MM.1S (cell line): ENCODE data around the gene HOXC13.
A peak's percentile ranks its signal among the peaks of the same experiment; 100 is the strongest.

Experiments used
- DNase-seq: peaks from one replicate; pipeline ENCODE4 v3.0.0-alpha.2; 2015
- H2AFZ ChIP-seq: fragments of 300-600 bp; sonication (generic); 2 replicates; pipeline ENCODE4 v1.6.0; 2016; ENCODE audit warnings: antibody characterized with exemption, low read length
- H3F3A ChIP-seq: fragments of 300-600 bp; sonication (generic); 2 replicates; pipeline ENCODE4 v1.6.1; 2016; ENCODE audit warnings: mild to moderate bottlenecking, antibody characterized with exemption, low read length, moderate library complexity, mixed read lengths; ENCODE audit not compliant: insufficient read depth
- H3K27ac ChIP-seq: fragments of 300-600 bp; sonication (generic); 2 replicates; pipeline ENCODE4 v1.5.1; 2016; ENCODE audit warnings: mild to moderate bottlenecking, low read length
- H3K27me3 ChIP-seq: fragments of 300-600 bp; sonication (generic); replicated peaks from 2 replicates; pipeline ENCODE4 v1.6.0; 2016; ENCODE audit warnings: low read length; ENCODE audit not compliant: insufficient read depth
- H3K36me3 ChIP-seq: fragments of 300-600 bp; sonication (generic); replicated peaks from 2 replicates; pipeline ENCODE4 v1.6.1; 2016; ENCODE audit warnings: mild to moderate bottlenecking, low read length, mixed read lengths; ENCODE audit not compliant: insufficient read depth
- H3K4me1 ChIP-seq: fragments of 300-600 bp; sonication (generic); 2 replicates; pipeline ENCODE4 v1.6.1; 2016; ENCODE audit warnings: low read length, mixed read lengths
- H3K4me2 ChIP-seq: fragments of 300-600 bp; sonication (generic); 2 replicates; pipeline ENCODE4 v1.6.0; 2016; ENCODE audit warnings: low read depth, low read length
- H3K4me3 ChIP-seq: fragments of 300-600 bp; sonication (generic); 2 replicates; pipeline ENCODE4 v1.5.1; 2016; ENCODE audit warnings: low read length, mixed read lengths
- H3K79me2 ChIP-seq: fragments of 300-600 bp; sonication (generic); 2 replicates; pipeline ENCODE4 v1.6.1; 2016; ENCODE audit warnings: mixed run types, low read length, mixed read lengths
- H3K9ac ChIP-seq: fragments of 300-600 bp; sonication (generic); 2 replicates; pipeline ENCODE4 v1.6.1; 2016; ENCODE audit warnings: low read length, mixed read lengths
- H3K9me2 ChIP-seq: fragments of 300-600 bp; sonication (generic); replicated peaks from 2 replicates; pipeline ENCODE4 v1.6.1; 2016; ENCODE audit warnings: mild to moderate bottlenecking, low read length, mixed read lengths; ENCODE audit not compliant: insufficient read depth
- H3K9me3 ChIP-seq: fragments of 300-600 bp; sonication (generic); replicated peaks from 2 replicates; pipeline ENCODE4 v1.6.1; 2016; ENCODE audit warnings: mild to moderate bottlenecking, low read length, mixed read lengths; ENCODE audit not compliant: insufficient read depth
- H4K20me1 ChIP-seq: fragments of 300-600 bp; sonication (generic); 2 replicates; pipeline ENCODE4 v1.6.1; 2016; ENCODE audit warnings: mild to moderate bottlenecking, low read length, moderate library complexity, mixed read lengths; ENCODE audit not compliant: insufficient read depth
- CTCF ChIP-seq: fragments of 300-600 bp; sonication (generic); IDR thresholded peaks from 2 replicates; pipeline ENCODE4 v1.5.1; 2016; ENCODE audit warnings: antibody characterized with exemption, low read length, mixed read lengths
- EZH2 ChIP-seq: fragments of 300-600 bp; sonication (generic); optimal IDR thresholded peaks from 2 replicates; pipeline ENCODE3; 2017; ENCODE audit warnings: low read depth, mild to moderate bottlenecking, antibody characterized with exemption, low read length, mixed read lengths
- EZH2phosphoT487 ChIP-seq: fragments of 300-600 bp; sonication (generic); IDR thresholded peaks from 2 replicates; pipeline ENCODE4 v1.6.1; 2018; ENCODE audit warnings: antibody characterized with exemption, low read length

Gene HOXC13

GRCh38 chr12:53976823-53977595 lies 38.4 kb downstream of the HOXC13 start:
- H3K4me3 ChIP-seq, result no peak overlapping the region
- H3K9me3 ChIP-seq, result no peaks in the 10 kb centered on the region
- no peak overlapping the region for H3K9ac ChIP-seq
- peaks cover 5% of the 10 kb centered on the region; the same call in 1 of the 2 replicates for H3K4me1 ChIP-seq
- H3K27ac ChIP-seq, result no peak overlapping the region
- H3K36me3 ChIP-seq, result no peaks in the 10 kb centered on the region
- H3K4me2 ChIP-seq, result no peak overlapping the region
- H3K9me2 ChIP-seq, result no peaks in the 10 kb centered on the region
- H3K27me3 ChIP-seq, result peaks cover 96% of the 10 kb centered on the region
- no peak for TF ChIP-seq CTCF
- peaks cover 4% of the 10 kb centered on the region; the same call in 1 of the 2 replicates for H3F3A ChIP-seq
- H2AFZ ChIP-seq, result no peak overlapping the region
- no peak for DNase-seq
- H4K20me1 ChIP-seq, result no peaks in the 10 kb centered on the region; the same call in none of the 2 replicates
- no peaks in the 10 kb centered on the region for H3K79me2 ChIP-seq

- no peaks in the 10 kb centered on the region for H3K36me3 ChIP-seq
- H3K79me2 ChIP-seq, result no peaks in the 10 kb centered on the region
- H3K4me2 ChIP-seq, result peak overlapping the region; percentile 41; the same call in 1 of the 2 replicates
- H3K4me3 ChIP-seq, result no peak overlapping the region
- no peak overlapping the region for H2AFZ ChIP-seq
- H3K4me1 ChIP-seq, result peaks cover 5% of the 10 kb centered on the region; the same call in 1 of the 2 replicates
- H3K9me3 ChIP-seq, result no peaks in the 10 kb centered on the region
- H3K9me2 ChIP-seq, result no peaks in the 10 kb centered on the region
- no peak overlapping the region for H3K9ac ChIP-seq
- peaks cover 4% of the 10 kb centered on the region; the same call in 1 of the 2 replicates for H3F3A ChIP-seq
- H3K27me3 ChIP-seq, result peaks cover 96% of the 10 kb centered on the region
- H3K27ac ChIP-seq, result no peak overlapping the region
- H4K20me1 ChIP-seq, result no peaks in the 10 kb centered on the region; the same call in none of the 2 replicates
- DNase-seq, result peak; percentile 49
- TF ChIP-seq EZH2phosphoT487 (no peak), CTCF (no peak), EZH2 (no peak)
Observed at GRCh38 chr12:53977596-53978445, 39.2 kb downstream of the HOXC13 start.

GRCh38 chr12:53978477-53979356 lies 40.1 kb downstream of the HOXC13 start:
- no peak overlapping the region for H3K9ac ChIP-seq
- no peaks in the 10 kb centered on the region for H3K79me2 ChIP-seq
- H3K4me1 ChIP-seq, result peaks cover 5% of the 10 kb centered on the region; the same call in 1 of the 2 replicates
- no peak for TF ChIP-seq EZH2phosphoT487
- no peak for TF ChIP-seq EZH2
- no peak for TF ChIP-seq CTCF
- H3F3A ChIP-seq, result peaks cover 4% of the 10 kb centered on the region; the same call in 1 of the 2 replicates
- no peak for DNase-seq
- H3K9me3 ChIP-seq, result no peaks in the 10 kb centered on the region
- H3K36me3 ChIP-seq, result no peaks in the 10 kb centered on the region
- H3K9me2 ChIP-seq, result no peaks in the 10 kb centered on the region
- H3K4me2 ChIP-seq, result no peak overlapping the region
- no peak overlapping the region for H3K4me3 ChIP-seq
- H4K20me1 ChIP-seq, result no peaks in the 10 kb centered on the region; the same call in none of the 2 replicates
- peaks cover 96% of the 10 kb centered on the region for H3K27me3 ChIP-seq
- H2AFZ ChIP-seq, result no peak overlapping the region
- H3K27ac ChIP-seq, result no peak overlapping the region
